NCI-H1092 (cell line): ENCODE results near the gene CNTN5.

Source experiments
- DNase-seq: peaks from one replicate; lab custom pipeline; 2025; lab: John Stamatoyannopoulos, UW

CNTN5 gene

GRCh38 chr11:100328626-100329340 lies 1308.0 kb downstream of the CNTN5 start:
- no peak for DNase-seq

GRCh38 chr11:100329352-100329751 lies 1308.6 kb downstream of the CNTN5 start:
- no peak for DNase-seq

- no peak for DNase-seq
Measured at GRCh38 chr11:100336873-100337272, 1316.1 kb downstream of the CNTN5 start.

GRCh38 chr11:100338144-100338840 lies 1317.5 kb downstream of the CNTN5 start:
- no peak for DNase-seq

- no peak for DNase-seq
Measured at GRCh38 chr11:100340466-100341319, 1319.9 kb downstream of the CNTN5 start.

GRCh38 chr11:100353083-100353482 lies 1332.3 kb downstream of the CNTN5 start:
- no peak for DNase-seq

GRCh38 chr11:100354736-100355135 lies 1334.0 kb downstream of the CNTN5 start:
- DNase-seq = no peak

GRCh38 chr11:100356035-100356434 lies 1335.3 kb downstream of the CNTN5 start:
- no peak for DNase-seq

- no peak for DNase-seq
Measured at GRCh38 chr11:100359281-100359680, 1338.5 kb downstream of the CNTN5 start.

- no peak for DNase-seq
Measured at GRCh38 chr11:100367892-100368291, 1347.1 kb downstream of the CNTN5 start.

GRCh38 chr11:100383357-100383865 lies 1362.7 kb downstream of the CNTN5 start:
- no peak for DNase-seq

GRCh38 chr11:100396266-100396665 lies 1375.5 kb downstream of the CNTN5 start:
- no peak for DNase-seq

GRCh38 chr11:100397401-100397800 lies 1376.7 kb downstream of the CNTN5 start:
- DNase-seq = no peak

- DNase-seq = no peak
Measured at GRCh38 chr11:100403816-100404215, 1383.1 kb downstream of the CNTN5 start.

- DNase-seq = no peak
Measured at GRCh38 chr11:100404907-100405306, 1384.2 kb downstream of the CNTN5 start.
